Adipocyte (in vitro differentiated cells): Measurements from ENCODE around the gene UBE2C.

Experiments used
- DNase-seq: peaks from one replicate; pipeline ENCODE4 v3.0.0-alpha.2; 2015; ENCODE audit warnings: low read depth
- H3K27me3 ChIP-seq: replicated peaks from 2 replicates; pipeline ENCODE4 v1.7.0; 2013; ENCODE audit warnings: mild to moderate bottlenecking, low read length, moderate library complexity; ENCODE audit not compliant: control insufficient read depth, insufficient read depth
- H3K36me3 ChIP-seq: 2 replicates; pipeline ENCODE4 v1.7.0; 2013; ENCODE audit warnings: low read length, mild to moderate bottlenecking, moderate library complexity; ENCODE audit not compliant: control insufficient read depth, insufficient read depth, severe bottlenecking
- H3K4me1 ChIP-seq: 2 replicates; pipeline ENCODE4 v1.7.0; 2013; ENCODE audit warnings: mild to moderate bottlenecking, low read length, moderate library complexity; ENCODE audit not compliant: control insufficient read depth, insufficient read depth
- H3K4me3 ChIP-seq: 2 replicates; pipeline ENCODE4 v1.7.0; 2013; ENCODE audit warnings: mild to moderate bottlenecking, low read length, moderate library complexity
- H3K9ac ChIP-seq: 2 replicates; pipeline ENCODE4 v1.7.0; 2013; ENCODE audit warnings: mild to moderate bottlenecking, low read length, moderate library complexity
- H3K9me3 ChIP-seq: 2 replicates; pipeline ENCODE4 v1.7.0; 2013; ENCODE audit warnings: mild to moderate bottlenecking, low read length, moderate library complexity; ENCODE audit not compliant: control insufficient read depth

UBE2C gene

GRCh38 chr20:45850238-45850637 is 37.8 kb downstream of the UBE2C start:
- Histone ChIP-seq H3K9ac (no peak overlapping the region), H3K36me3 (peaks cover 45% of the 10 kb centered on the region), H3K4me1 (peaks cover 3% of the 10 kb centered on the region), H3K4me3 (no peak overlapping the region), H3K27me3 (no peaks in the 10 kb centered on the region), H3K9me3 (no peaks in the 10 kb centered on the region)
- DNase-seq = no peak

GRCh38 chr20:45850926-45851325 is 38.5 kb downstream of the UBE2C start:
- DNase-seq = no peak
- no peak overlapping the region for H3K9ac ChIP-seq
- H3K4me3 ChIP-seq = no peak overlapping the region
- H3K9me3 ChIP-seq = no peaks in the 10 kb centered on the region
- H3K36me3 ChIP-seq = peaks cover 45% of the 10 kb centered on the region
- H3K27me3 ChIP-seq = no peaks in the 10 kb centered on the region
- H3K4me1 ChIP-seq = peaks cover 7% of the 10 kb centered on the region

GRCh38 chr20:45851501-45851900 is 39.1 kb downstream of the UBE2C start:
- peaks cover 40% of the 10 kb centered on the region for H3K36me3 ChIP-seq
- H3K4me3 ChIP-seq = no peak overlapping the region
- peaks cover 13% of the 10 kb centered on the region for H3K4me1 ChIP-seq
- no peaks in the 10 kb centered on the region for H3K27me3 ChIP-seq
- no peak for DNase-seq
- no peaks in the 10 kb centered on the region for H3K9me3 ChIP-seq
- no peak overlapping the region for H3K9ac ChIP-seq

GRCh38 chr20:45852326-45852725 is 39.9 kb downstream of the UBE2C start:
- no peak for DNase-seq
- H3K9ac ChIP-seq = no peak overlapping the region
- H3K9me3 ChIP-seq = no peaks in the 10 kb centered on the region

GRCh38 chr20:45853484-45853883 is 41.0 kb downstream of the UBE2C start:
- Histone ChIP-seq H3K9ac (no peak overlapping the region), H3K9me3 (no peaks in the 10 kb centered on the region), H3K4me1 (peaks cover 21% of the 10 kb centered on the region), H3K36me3 (peaks cover 27% of the 10 kb centered on the region), H3K27me3 (no peaks in the 10 kb centered on the region), H3K4me3 (no peak overlapping the region)
- DNase-seq = no peak

More at GRCh38 chr20:45852326-45852725, 39.9 kb downstream of the UBE2C start:
- Histone ChIP-seq H3K36me3 (peaks cover 33% of the 10 kb centered on the region), H3K4me3 (no peak overlapping the region), H3K4me1 (peaks cover 15% of the 10 kb centered on the region), H3K27me3 (no peaks in the 10 kb centered on the region)

GRCh38 chr20:45857114-45857881 is 44.9 kb downstream of the UBE2C start, which contains the start of the genes ACOT8 and ZSWIM3:
Gene ACOT8, minus strand, starts transcription at chr20:45857392. Its CDS starts 77 bp downstream, at chr20:45857315.
Gene ZSWIM3, plus strand, starts transcription at chr20:45857614. Its CDS starts 212 bp downstream, at chr20:45857826.
- no peaks in the 10 kb centered on the region for H3K27me3 ChIP-seq

GRCh38 chr20:45857882-45858216 is 45.4 kb downstream of the UBE2C start:
- Histone ChIP-seq H3K27me3 (no peaks in the 10 kb centered on the region), H3K36me3 (peaks cover 7% of the 10 kb centered on the region), H3K4me3 (peak overlapping the region; percentile 92), H3K9me3 (no peaks in the 10 kb centered on the region), H3K9ac (peak overlapping the region; percentile 93), H3K4me1 (peaks cover 28% of the 10 kb centered on the region)
- no peak for DNase-seq

More at GRCh38 chr20:45857114-45857881, 44.9 kb downstream of the UBE2C start, which contains the start of the genes ACOT8 and ZSWIM3:
- Histone ChIP-seq H3K4me3 (peak within 1 kb of the TSS; percentile 92), H3K36me3 (peaks cover 9% of the 10 kb centered on the region), H3K9ac (peak within 1 kb of the TSS; percentile 93), H3K9me3 (no peaks in the 10 kb centered on the region), H3K4me1 (peaks cover 28% of the 10 kb centered on the region)
- peak; percentile 100 for DNase-seq

GRCh38 chr20:45859916-45860315 is 47.5 kb downstream of the UBE2C start:
- peaks cover 27% of the 10 kb centered on the region for H3K4me1 ChIP-seq
- H3K36me3 ChIP-seq = no peaks in the 10 kb centered on the region
- no peak for DNase-seq
- no peak overlapping the region for H3K9ac ChIP-seq
- H3K4me3 ChIP-seq = no peak overlapping the region
- no peaks in the 10 kb centered on the region for H3K9me3 ChIP-seq
- no peaks in the 10 kb centered on the region for H3K27me3 ChIP-seq

GRCh38 chr20:45860560-45861220 is 48.2 kb downstream of the UBE2C start:
- DNase-seq = no peak
- no peaks in the 10 kb centered on the region for H3K36me3 ChIP-seq
- H3K4me1 ChIP-seq = peaks cover 24% of the 10 kb centered on the region

GRCh38 chr20:45861221-45862075 is 49.0 kb downstream of the UBE2C start:
- no peak for DNase-seq
- Histone ChIP-seq H3K27me3 (no peaks in the 10 kb centered on the region), H3K4me1 (peaks cover 16% of the 10 kb centered on the region), H3K4me3 (no peak overlapping the region), H3K9me3 (no peaks in the 10 kb centered on the region), H3K36me3 (no peaks in the 10 kb centered on the region), H3K9ac (no peak overlapping the region)

More at GRCh38 chr20:45860560-45861220, 48.2 kb downstream of the UBE2C start:
- H3K9ac ChIP-seq = no peak overlapping the region
- H3K9me3 ChIP-seq = no peaks in the 10 kb centered on the region
- no peaks in the 10 kb centered on the region for H3K27me3 ChIP-seq
- no peak overlapping the region for H3K4me3 ChIP-seq
